ENCODE data around the gene GSTA3.
"Not testable (repeated sequence)": the region's sequence is repeated elsewhere in the genome, so short reads cannot be mapped to it uniquely, and the experiment has no call there.

Gene GSTA3

GRCh38 chr6:52871621-52872020 is 37.9 kb downstream of the GSTA3 start:
- H3K9me3 ChIP-seq (ENCODE audit: low read length), result no peaks in the 10 kb centered on the region
- no peaks in the 10 kb centered on the region for H3K36me3 ChIP-seq (ENCODE audit: insufficient read depth, low read length)
- no peak overlapping the region for H3K4me3 ChIP-seq (ENCODE audit: low read length)
- H2AFZ ChIP-seq (ENCODE audit: low read depth, low read length), result no peak overlapping the region
- H3K27me3 ChIP-seq (ENCODE audit: insufficient read depth, low read length), result peaks cover 3% of the 10 kb centered on the region
- H3K4me1 ChIP-seq (ENCODE audit: insufficient read depth, low read length), result no peaks in the 10 kb centered on the region

- not testable (repeated sequence) for H3K4me3 ChIP-seq (ENCODE audit: low read length); H2AFZ ChIP-seq (ENCODE audit: low read depth, low read length); H3K27me3 ChIP-seq (ENCODE audit: insufficient read depth, low read length); H3K9me3 ChIP-seq (ENCODE audit: low read length); H3K4me1 ChIP-seq (ENCODE audit: insufficient read depth, low read length); H3K36me3 ChIP-seq (ENCODE audit: insufficient read depth, low read length)
Measured at GRCh38 chr6:52870335-52871091, 39.0 kb downstream of the GSTA3 start.

GRCh38 chr6:52868899-52869298 is 40.6 kb downstream of the GSTA3 start:
- H3K27me3 ChIP-seq (ENCODE audit: insufficient read depth, low read length); H2AFZ ChIP-seq (ENCODE audit: low read depth, low read length); H3K9me3 ChIP-seq (ENCODE audit: low read length); H3K4me3 ChIP-seq (ENCODE audit: low read length); H3K4me1 ChIP-seq (ENCODE audit: insufficient read depth, low read length); H3K36me3 ChIP-seq (ENCODE audit: insufficient read depth, low read length): not testable (repeated sequence)

GRCh38 chr6:52868240-52868639 is 41.3 kb downstream of the GSTA3 start:
- Histone ChIP-seq H3K4me3 (ENCODE audit: low read length) (no peak overlapping the region), H3K27me3 (ENCODE audit: insufficient read depth, low read length) (no peaks in the 10 kb centered on the region), H3K9me3 (ENCODE audit: low read length) (no peaks in the 10 kb centered on the region), H3K36me3 (ENCODE audit: insufficient read depth, low read length) (no peaks in the 10 kb centered on the region), H3K4me1 (ENCODE audit: insufficient read depth, low read length) (no peaks in the 10 kb centered on the region), H2AFZ (ENCODE audit: low read depth, low read length) (no peak overlapping the region)

GRCh38 chr6:52861151-52861550 is 48.3 kb downstream of the GSTA3 start:
- H3K4me3 ChIP-seq (ENCODE audit: low read length); H3K9me3 ChIP-seq (ENCODE audit: low read length); H2AFZ ChIP-seq (ENCODE audit: low read depth, low read length); H3K27me3 ChIP-seq (ENCODE audit: insufficient read depth, low read length); H3K36me3 ChIP-seq (ENCODE audit: insufficient read depth, low read length); H3K4me1 ChIP-seq (ENCODE audit: insufficient read depth, low read length): not testable (repeated sequence)

GRCh38 chr6:52858416-52858815 is 51.1 kb downstream of the GSTA3 start:
- no peaks in the 10 kb centered on the region for H3K4me1 ChIP-seq (ENCODE audit: insufficient read depth, low read length)
- H3K4me3 ChIP-seq (ENCODE audit: low read length), result no peak overlapping the region
- H3K36me3 ChIP-seq (ENCODE audit: insufficient read depth, low read length), result no peaks in the 10 kb centered on the region
- H2AFZ ChIP-seq (ENCODE audit: low read depth, low read length), result no peak overlapping the region
- H3K9me3 ChIP-seq (ENCODE audit: low read length), result no peaks in the 10 kb centered on the region
- no peaks in the 10 kb centered on the region for H3K27me3 ChIP-seq (ENCODE audit: insufficient read depth, low read length)

GRCh38 chr6:52856137-52856536 is 53.4 kb downstream of the GSTA3 start:
- H3K36me3 ChIP-seq (ENCODE audit: insufficient read depth, low read length); H3K4me3 ChIP-seq (ENCODE audit: low read length); H3K4me1 ChIP-seq (ENCODE audit: insufficient read depth, low read length); H3K27me3 ChIP-seq (ENCODE audit: insufficient read depth, low read length); H3K9me3 ChIP-seq (ENCODE audit: low read length); H2AFZ ChIP-seq (ENCODE audit: low read depth, low read length): not testable (repeated sequence)

- H2AFZ ChIP-seq (ENCODE audit: low read depth, low read length), result no peak overlapping the region
- H3K9me3 ChIP-seq (ENCODE audit: low read length), result no peaks in the 10 kb centered on the region
- H3K4me3 ChIP-seq (ENCODE audit: low read length), result no peak overlapping the region
- no peaks in the 10 kb centered on the region for H3K27me3 ChIP-seq (ENCODE audit: insufficient read depth, low read length)
- H3K4me1 ChIP-seq (ENCODE audit: insufficient read depth, low read length), result peaks cover 6% of the 10 kb centered on the region
- no peaks in the 10 kb centered on the region for H3K36me3 ChIP-seq (ENCODE audit: insufficient read depth, low read length)
Measured at GRCh38 chr6:52849137-52849536, 60.4 kb downstream of the GSTA3 start.
